Measurements from ENCODE around the gene COX19.
"Not testable (repeated sequence)": the region's sequence is repeated elsewhere in the genome, so short reads cannot be mapped to it uniquely, and the experiment has no call there.

The COX19 gene

GRCh38 chr7:926061-927030 is 49.0 kb downstream of the COX19 start:
- ChIA-PET CTCF (no interaction called here), POLR2A (no interaction called here)
- no peak for DNase-seq (ENCODE audit: extremely low spot score)
- TF ChIP-seq SP1 (IDR thresholded peaks at IDR 0.05), result no peak
- TF ChIP-seq LEF1 (IDR thresholded peaks at IDR 0.05; ENCODE audit: borderline replicate concordance), result no peak
- no peak for TF ChIP-seq ARNT (IDR thresholded peaks at IDR 0.05)
- no peak for TF ChIP-seq L3MBTL2 (conservative IDR thresholded peaks at IDR 0.05)
- no peak for TF ChIP-seq FOXA1 (IDR thresholded peaks at IDR 0.05)
- TF ChIP-seq TARDBP (IDR thresholded peaks at IDR 0.05), result no peak
- TF ChIP-seq ZNF384 (IDR thresholded peaks at IDR 0.05), result no peak
- no peak for TF ChIP-seq ELF4 (IDR thresholded peaks at IDR 0.05)
- TF ChIP-seq FOXM1 (IDR thresholded peaks at IDR 0.05; ENCODE audit: borderline replicate concordance), result no peak
- no peak for TF ChIP-seq NFRKB (IDR thresholded peaks at IDR 0.05)
- no peak for TF ChIP-seq BHLHE40 (IDR thresholded peaks at IDR 0.05; ENCODE audit: borderline replicate concordance)
- TF ChIP-seq SUZ12 (IDR thresholded peaks at IDR 0.05), result no peak
- no peak for TF ChIP-seq FOXK2 (IDR thresholded peaks at IDR 0.05)
- TF ChIP-seq CTBP1 (IDR thresholded peaks at IDR 0.05; ENCODE audit: borderline replicate concordance), result no peak
- no peak for TF ChIP-seq PKNOX1 (IDR thresholded peaks at IDR 0.05)
- TF ChIP-seq HDGF (IDR thresholded peaks at IDR 0.05; ENCODE audit: borderline replicate concordance), result no peak

GRCh38 chr7:925601-926000 is 49.7 kb downstream of the COX19 start:
- no peak for DNase-seq (ENCODE audit: extremely low spot score)
- CTCF ChIA-PET, result no interaction called here
- TF ChIP-seq FOXK2 (IDR thresholded peaks at IDR 0.05), result no peak
- POLR2A ChIA-PET, result no interaction called here

- no peak for TF ChIP-seq ELF4 (IDR thresholded peaks at IDR 0.05)
- no peak for TF ChIP-seq FOXK2 (IDR thresholded peaks at IDR 0.05)
- no peak for TF ChIP-seq ARNT (IDR thresholded peaks at IDR 0.05)
- TF ChIP-seq NFRKB (IDR thresholded peaks at IDR 0.05), result no peak
- TF ChIP-seq SP1 (IDR thresholded peaks at IDR 0.05), result no peak
- no peak for TF ChIP-seq L3MBTL2 (conservative IDR thresholded peaks at IDR 0.05)
- TF ChIP-seq FOXA1 (IDR thresholded peaks at IDR 0.05), result no peak
- no peak for TF ChIP-seq LEF1 (IDR thresholded peaks at IDR 0.05; ENCODE audit: borderline replicate concordance)
- TF ChIP-seq HDGF (IDR thresholded peaks at IDR 0.05; ENCODE audit: borderline replicate concordance), result no peak
- TF ChIP-seq PKNOX1 (IDR thresholded peaks at IDR 0.05), result no peak
- CTCF ChIA-PET, result no interaction called here
Measured at GRCh38 chr7:924541-925231, 50.7 kb downstream of the COX19 start.

GRCh38 chr7:924042-924441 is 51.3 kb downstream of the COX19 start:
- POLR2A ChIA-PET; CTCF ChIA-PET; DNase-seq (ENCODE audit: extremely low spot score): not testable (repeated sequence)

More at GRCh38 chr7:924541-925231, 50.7 kb downstream of the COX19 start:
- POLR2A ChIA-PET, result no interaction called here
- DNase-seq (ENCODE audit: extremely low spot score), result no peak

- no peak for TF ChIP-seq SP1 (IDR thresholded peaks at IDR 0.05)
- no peak for TF ChIP-seq ELF4 (IDR thresholded peaks at IDR 0.05)
- TF ChIP-seq L3MBTL2 (conservative IDR thresholded peaks at IDR 0.05), result no peak
- POLR2A ChIA-PET, result no interaction called here
- CTCF ChIA-PET, result no interaction called here
- no peak for DNase-seq (ENCODE audit: extremely low spot score)
Measured at GRCh38 chr7:923108-924041, 52.0 kb downstream of the COX19 start.

GRCh38 chr7:922334-923107 is 52.8 kb downstream of the COX19 start:
- TF ChIP-seq FOXA1 (IDR thresholded peaks at IDR 0.05), result no peak
- TF ChIP-seq TARDBP (IDR thresholded peaks at IDR 0.05), result no peak
- TF ChIP-seq SUZ12 (IDR thresholded peaks at IDR 0.05), result no peak
- no peak for TF ChIP-seq CTBP1 (IDR thresholded peaks at IDR 0.05; ENCODE audit: borderline replicate concordance)
- no peak for TF ChIP-seq ARNT (IDR thresholded peaks at IDR 0.05)
- no peak for TF ChIP-seq PKNOX1 (IDR thresholded peaks at IDR 0.05)
- no peak for TF ChIP-seq HDGF (IDR thresholded peaks at IDR 0.05; ENCODE audit: borderline replicate concordance)
- TF ChIP-seq ELF4 (IDR thresholded peaks at IDR 0.05), result no peak
- no peak for TF ChIP-seq FOXM1 (IDR thresholded peaks at IDR 0.05; ENCODE audit: borderline replicate concordance)
- no peak for TF ChIP-seq L3MBTL2 (conservative IDR thresholded peaks at IDR 0.05)
- no peak for TF ChIP-seq BHLHE40 (IDR thresholded peaks at IDR 0.05; ENCODE audit: borderline replicate concordance)
- TF ChIP-seq SP1 (IDR thresholded peaks at IDR 0.05), result no peak
- no peak for TF ChIP-seq ZNF384 (IDR thresholded peaks at IDR 0.05)
- TF ChIP-seq FOXK2 (IDR thresholded peaks at IDR 0.05), result no peak
- TF ChIP-seq LEF1 (IDR thresholded peaks at IDR 0.05; ENCODE audit: borderline replicate concordance), result no peak
- no peak for TF ChIP-seq NFRKB (IDR thresholded peaks at IDR 0.05)
- POLR2A ChIA-PET, result no interaction called here
- CTCF ChIA-PET, result no interaction called here
- no peak for DNase-seq (ENCODE audit: extremely low spot score)

All from HEK293T (cell line).